T-helper 2 cell treated with Interferon-gamma antibody and Interleukin-4, amounts not matched to agents 5 μg/mL and 100 μg/mL, for 36 hours (primary cell): Measurements from ENCODE around the gene TCL1B.

Experiments
- DNase-seq: peaks from one replicate; pipeline ENCODE4 v3.0.0; 2021; ENCODE audit warnings: low spot score
- H3K27ac Mint-ChIP-seq: one replicate; pipeline ENCODE4 v1.8.0; 2021; ENCODE audit warnings: mild to moderate bottlenecking, mixed read lengths
- H3K27me3 Mint-ChIP-seq: one replicate; pipeline ENCODE4 v1.8.0; 2021; ENCODE audit warnings: low read depth, mixed read lengths
- H3K36me3 Mint-ChIP-seq: one replicate; pipeline ENCODE4 v1.8.0; 2021; ENCODE audit warnings: low read depth, mixed read lengths
- H3K4me1 Mint-ChIP-seq: one replicate; pipeline ENCODE4 v1.8.0; 2021; ENCODE audit warnings: low read depth, mixed read lengths
- H3K4me3 Mint-ChIP-seq: one replicate; pipeline ENCODE4 v1.8.0; 2022; ENCODE audit warnings: mild to moderate bottlenecking, moderate library complexity, mixed read lengths
- H3K9me3 Mint-ChIP-seq: one replicate; pipeline ENCODE4 v1.8.0; 2021; ENCODE audit warnings: mixed read lengths

The TCL1B gene

DNA sequence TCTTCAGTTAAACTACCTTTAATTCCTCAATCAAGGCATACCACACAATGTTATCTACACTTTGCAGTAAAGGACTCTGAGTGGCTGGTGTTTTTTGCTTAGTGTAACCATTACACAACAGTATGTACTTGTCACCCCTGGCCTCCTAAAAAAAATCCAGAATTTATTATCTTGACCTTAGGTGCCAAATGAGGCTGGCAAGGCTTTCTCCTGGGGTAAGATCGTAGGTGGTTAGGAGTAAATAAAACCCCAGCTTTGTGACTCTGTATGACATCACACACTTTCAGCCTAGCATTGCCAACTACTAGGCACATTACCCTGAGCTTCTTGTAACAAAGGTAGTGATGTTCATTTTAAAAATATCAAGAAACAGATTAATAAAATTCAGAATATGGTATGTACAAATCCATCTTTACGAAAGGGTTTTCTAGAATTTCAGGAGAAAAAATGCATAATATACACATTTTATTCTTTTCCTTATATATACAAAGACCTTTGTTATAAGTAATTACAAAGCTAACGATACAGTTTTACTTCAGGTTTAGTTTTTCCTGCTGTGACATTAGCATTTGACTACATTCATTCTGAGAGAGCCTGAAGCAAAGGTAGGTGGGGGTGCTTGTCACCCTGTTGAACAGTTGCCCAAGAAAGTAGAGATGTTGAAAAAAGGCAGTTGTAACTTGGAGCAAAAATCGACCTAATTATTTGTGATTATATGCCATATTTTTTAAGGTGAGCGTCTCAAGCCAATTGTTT lies 14.2 kb downstream of the TCL1B start:
- Mint-ChIP-seq H3K36me3 (no peaks in the 10 kb centered on the region), H3K9me3 (no peaks in the 10 kb centered on the region), H3K4me1 (no peaks in the 10 kb centered on the region), H3K27ac (no peak overlapping the region), H3K4me3 (no peak overlapping the region), H3K27me3 (peaks cover 33% of the 10 kb centered on the region)
- no peak for DNase-seq

DNA sequence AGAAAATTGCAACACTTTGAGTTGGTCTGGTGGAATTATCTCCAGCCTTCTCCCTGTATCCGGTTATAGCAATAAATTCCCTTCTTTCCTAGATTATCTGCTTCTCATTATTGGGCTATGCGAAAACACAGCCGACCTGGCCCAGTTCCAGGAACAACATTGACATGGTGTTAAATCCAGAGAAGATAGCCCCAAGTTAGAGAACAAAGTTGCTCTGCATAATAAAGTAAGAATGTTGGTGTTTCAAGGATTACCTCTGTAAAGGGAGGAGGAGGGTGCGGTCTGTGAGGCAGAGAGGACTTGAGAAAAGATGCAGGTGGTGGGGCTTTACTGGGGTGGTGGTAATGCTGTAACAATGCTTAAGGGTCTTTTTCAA lies 15.6 kb downstream of the TCL1B start:
- DNase-seq: no peak
- Mint-ChIP-seq H3K36me3 (no peaks in the 10 kb centered on the region), H3K4me1 (no peaks in the 10 kb centered on the region), H3K27me3 (peaks cover 29% of the 10 kb centered on the region), H3K9me3 (no peaks in the 10 kb centered on the region), H3K4me3 (no peak overlapping the region), H3K27ac (no peak overlapping the region)

DNA sequence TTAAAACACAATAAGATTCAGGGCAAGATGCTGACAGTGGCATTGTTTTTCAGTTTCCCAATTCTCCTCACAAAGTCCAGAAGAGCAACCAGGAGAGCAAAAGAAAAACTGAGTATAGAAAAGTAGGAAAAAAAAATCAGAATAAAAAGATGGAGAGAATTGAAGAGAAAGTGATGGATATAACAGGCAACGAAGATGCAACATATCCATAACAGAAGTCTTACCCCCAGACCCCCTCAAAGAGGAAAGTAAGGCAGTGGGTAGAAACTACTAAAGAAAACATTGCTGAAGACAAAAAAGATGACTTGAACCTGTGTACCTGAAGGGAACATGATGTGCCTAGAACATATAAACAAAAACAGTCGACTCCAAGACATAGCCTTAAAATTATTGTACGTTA lies 17.1 kb downstream of the TCL1B start:
- H3K9me3 Mint-ChIP-seq: no peaks in the 10 kb centered on the region
- no peaks in the 10 kb centered on the region for H3K4me1 Mint-ChIP-seq
- H3K27ac Mint-ChIP-seq: no peak overlapping the region
- H3K36me3 Mint-ChIP-seq: no peaks in the 10 kb centered on the region
- H3K27me3 Mint-ChIP-seq: peaks cover 29% of the 10 kb centered on the region
- DNase-seq: no peak
- no peak overlapping the region for H3K4me3 Mint-ChIP-seq

DNA sequence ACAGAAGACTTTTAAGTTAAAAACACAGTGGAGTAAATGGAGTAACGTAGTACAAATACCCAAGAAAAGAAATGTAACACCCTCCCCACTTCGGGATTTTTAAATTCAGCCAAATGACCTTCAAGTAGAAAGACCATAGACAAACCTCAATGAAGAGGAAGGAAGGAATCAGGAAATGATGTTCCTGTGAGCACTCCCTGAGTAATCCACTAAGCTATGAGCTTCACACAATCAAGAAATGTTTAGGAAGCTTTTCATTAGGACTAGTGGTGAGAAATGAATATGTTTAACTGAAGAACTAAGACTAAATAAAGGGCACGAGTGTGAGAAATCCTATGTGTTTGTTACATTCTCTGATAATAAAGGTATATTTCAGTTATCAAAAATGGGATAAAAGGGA lies 17.6 kb downstream of the TCL1B start:
- H3K4me1 Mint-ChIP-seq: no peaks in the 10 kb centered on the region
- H3K9me3 Mint-ChIP-seq: no peaks in the 10 kb centered on the region
- H3K27ac Mint-ChIP-seq: no peak overlapping the region
- DNase-seq: no peak
- no peaks in the 10 kb centered on the region for H3K36me3 Mint-ChIP-seq
- peaks cover 29% of the 10 kb centered on the region for H3K27me3 Mint-ChIP-seq
- no peak overlapping the region for H3K4me3 Mint-ChIP-seq

DNA sequence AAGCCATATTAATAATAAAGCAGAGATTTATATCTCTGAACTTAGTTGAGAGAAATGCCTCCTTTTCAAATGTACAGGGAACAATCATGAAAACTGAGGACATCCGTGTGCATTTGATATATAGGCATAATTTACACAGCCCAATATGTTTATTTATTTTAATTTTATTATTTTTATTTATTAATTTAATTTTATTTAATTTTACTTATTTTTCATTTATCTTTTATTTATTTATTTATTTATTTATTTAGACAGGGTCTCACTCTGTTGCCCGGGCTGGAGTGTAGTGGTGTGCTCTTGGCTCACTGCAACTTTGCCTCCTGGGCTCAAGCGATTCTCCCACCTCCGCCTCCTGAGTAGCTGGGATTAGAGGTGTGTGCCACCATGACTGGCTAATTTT lies 19.3 kb downstream of the TCL1B start:
- DNase-seq: no peak
- H3K9me3 Mint-ChIP-seq: no peaks in the 10 kb centered on the region
- peaks cover 25% of the 10 kb centered on the region for H3K27me3 Mint-ChIP-seq
- H3K4me3 Mint-ChIP-seq: no peak overlapping the region
- no peaks in the 10 kb centered on the region for H3K36me3 Mint-ChIP-seq
- no peak overlapping the region for H3K27ac Mint-ChIP-seq
- H3K4me1 Mint-ChIP-seq: no peaks in the 10 kb centered on the region

DNA sequence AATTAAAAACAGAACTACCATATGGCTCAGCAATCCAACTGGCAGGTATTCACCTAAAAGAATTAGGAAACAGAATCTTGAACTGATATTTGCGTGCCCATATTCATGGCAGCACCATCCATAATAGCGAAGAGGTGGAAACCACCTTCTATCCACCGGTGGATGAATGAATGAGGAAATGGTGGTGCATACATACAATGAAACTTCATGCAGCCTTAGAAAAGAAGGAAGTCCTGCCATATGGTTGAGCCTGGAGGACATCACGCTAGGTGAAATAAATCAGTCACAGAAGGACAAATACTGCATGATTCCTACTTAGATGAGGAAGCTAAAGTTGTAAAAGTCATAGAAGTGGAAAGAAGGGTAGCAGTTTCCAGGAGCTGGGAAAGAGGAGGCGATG lies 21.1 kb downstream of the TCL1B start:
- Mint-ChIP-seq H3K4me1 (no peaks in the 10 kb centered on the region), H3K9me3 (no peaks in the 10 kb centered on the region), H3K4me3 (no peak overlapping the region), H3K27me3 (peaks cover 13% of the 10 kb centered on the region), H3K27ac (no peak overlapping the region), H3K36me3 (no peaks in the 10 kb centered on the region)
- DNase-seq: no peak

DNA sequence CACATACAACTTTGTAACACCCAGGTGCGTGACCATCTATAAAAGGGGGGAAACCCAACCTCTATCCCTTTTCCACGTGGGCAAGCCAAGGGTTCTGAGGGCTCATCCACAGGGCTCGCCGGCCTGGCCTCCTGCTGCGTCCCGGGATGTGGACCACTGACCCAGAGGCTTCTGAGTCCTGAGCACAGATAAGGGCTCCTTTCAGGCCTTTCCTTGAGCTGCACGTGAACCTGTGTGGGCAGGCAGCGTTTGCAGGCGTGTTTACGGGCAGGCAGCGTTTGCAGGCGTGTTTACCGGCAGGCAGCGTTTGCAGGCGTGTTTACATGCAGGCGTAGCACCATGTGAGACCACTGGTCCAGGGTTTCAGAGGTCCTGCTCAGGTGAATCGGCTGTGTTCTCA lies 23.9 kb downstream of the TCL1B start:
- Mint-ChIP-seq H3K9me3 (no peaks in the 10 kb centered on the region), H3K36me3 (no peaks in the 10 kb centered on the region), H3K27me3 (peaks cover 16% of the 10 kb centered on the region), H3K4me1 (no peaks in the 10 kb centered on the region), H3K27ac (no peak overlapping the region), H3K4me3 (no peak overlapping the region)
- no peak for DNase-seq

DNA sequence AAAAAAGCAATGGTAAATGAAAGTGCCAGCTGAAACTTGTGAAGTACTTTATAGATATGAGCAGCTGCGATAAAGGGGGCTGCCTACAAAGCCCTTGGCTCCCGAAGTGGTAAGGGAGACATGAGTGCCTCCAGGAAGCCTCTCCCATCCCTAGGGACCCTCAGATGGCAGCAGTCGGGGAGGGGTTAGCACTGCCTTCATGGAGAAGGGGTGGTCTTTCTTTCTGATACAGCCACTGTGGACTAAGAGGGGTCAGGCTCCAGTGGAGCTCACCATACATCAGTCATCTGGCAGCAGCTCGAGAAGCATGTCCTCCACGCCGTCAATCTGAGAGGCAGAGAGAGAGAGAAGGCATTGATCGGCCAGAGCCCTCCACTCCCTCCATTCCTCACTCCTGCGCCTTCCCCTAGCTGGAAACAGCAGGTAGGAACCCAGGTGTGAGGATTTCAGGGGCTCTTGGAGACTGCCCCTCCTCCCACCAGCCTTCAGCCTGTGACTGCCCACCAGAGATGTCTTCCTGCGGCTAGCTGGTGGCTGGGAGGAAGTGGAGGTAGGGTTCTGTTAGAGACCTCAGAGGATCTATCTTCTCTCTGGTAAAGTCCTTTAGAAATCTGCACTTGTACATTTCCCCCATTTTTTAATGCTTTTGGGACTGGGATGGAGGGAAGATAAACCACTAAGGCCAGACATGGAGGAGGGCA lies 25.4 kb downstream of the TCL1B start:
- H3K27me3 Mint-ChIP-seq: peaks cover 14% of the 10 kb centered on the region
- H3K9me3 Mint-ChIP-seq: no peaks in the 10 kb centered on the region
- H3K36me3 Mint-ChIP-seq: no peaks in the 10 kb centered on the region
- H3K4me1 Mint-ChIP-seq: no peaks in the 10 kb centered on the region
- DNase-seq: no peak
- no peak overlapping the region for H3K4me3 Mint-ChIP-seq
- no peak overlapping the region for H3K27ac Mint-ChIP-seq

DNA sequence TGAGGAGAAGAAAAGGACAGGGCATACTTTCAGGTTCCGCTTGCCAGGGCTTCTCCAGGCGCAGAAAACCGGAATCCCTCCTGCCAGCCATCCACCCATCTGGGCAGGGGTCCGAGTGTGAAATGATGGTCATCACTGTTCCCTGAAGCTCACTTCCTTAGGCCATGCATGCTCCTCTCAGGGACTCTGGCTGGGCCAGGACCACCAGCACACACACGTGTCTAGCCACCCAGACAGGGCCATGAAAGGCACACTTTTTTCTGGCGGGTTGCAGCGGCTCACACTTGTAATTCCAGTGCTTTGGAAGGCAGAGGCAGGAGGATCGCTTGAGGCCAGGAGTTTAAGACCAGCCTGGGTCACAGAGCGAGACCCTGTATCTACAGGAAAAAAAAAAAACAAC lies 26.2 kb downstream of the TCL1B start:
- Mint-ChIP-seq H3K4me1 (no peaks in the 10 kb centered on the region), H3K27ac (no peak overlapping the region), H3K4me3 (no peak overlapping the region), H3K36me3 (no peaks in the 10 kb centered on the region), H3K9me3 (no peaks in the 10 kb centered on the region), H3K27me3 (peaks cover 14% of the 10 kb centered on the region)
- DNase-seq: no peak

DNA sequence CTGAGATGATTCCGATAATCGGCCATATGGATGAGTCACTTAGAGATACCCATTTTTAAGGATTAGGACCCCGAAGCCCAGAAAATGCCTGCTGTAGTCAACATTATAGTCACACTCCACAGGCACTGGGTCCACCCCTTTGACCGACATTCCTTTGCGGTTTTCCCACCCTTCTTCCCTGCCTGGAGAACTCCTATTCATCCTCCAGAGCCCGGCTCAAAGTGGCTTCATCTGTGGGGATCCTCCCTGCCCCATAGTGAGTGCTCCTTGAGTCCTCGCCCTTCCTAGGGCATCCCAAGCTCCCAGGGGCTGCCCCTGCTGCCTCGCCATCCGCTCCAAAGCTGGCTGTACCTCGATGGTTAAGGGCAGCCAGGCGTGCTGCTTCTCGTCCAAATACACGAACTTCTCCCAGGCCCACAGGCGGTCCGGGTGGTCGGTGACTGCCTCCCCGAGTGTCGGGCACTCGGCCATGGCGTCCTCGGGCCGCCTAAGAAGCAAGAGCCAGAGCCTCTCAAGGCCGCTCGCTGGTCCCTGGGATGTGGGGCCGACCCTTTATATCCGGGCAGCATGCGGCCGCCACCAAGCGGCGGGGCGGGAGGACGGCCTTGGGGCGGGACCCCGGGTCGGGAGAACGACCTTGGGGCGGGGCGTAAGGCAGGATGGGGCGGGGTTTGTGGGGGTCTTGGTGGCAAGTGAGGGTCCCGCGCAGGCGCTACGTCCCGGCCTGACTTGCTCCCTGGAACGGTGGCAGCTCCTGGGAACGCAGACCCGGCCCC lies 27.6 kb downstream of the TCL1B start, which contains the start of gene TCL1A:
TSS of gene TCL1A (minus strand) at position 530 of the 776 bp plus-strand sequence. CDS start at position 471, 59 bp downstream.
- Mint-ChIP-seq H3K4me3 (no peak within 1 kb of the TSS), H3K36me3 (no peaks in the 10 kb centered on the region), H3K9me3 (no peaks in the 10 kb centered on the region), H3K4me1 (no peaks in the 10 kb centered on the region), H3K27ac (no peak within 1 kb of the TSS), H3K27me3 (peaks cover 14% of the 10 kb centered on the region)
- no peak for DNase-seq

DNA sequence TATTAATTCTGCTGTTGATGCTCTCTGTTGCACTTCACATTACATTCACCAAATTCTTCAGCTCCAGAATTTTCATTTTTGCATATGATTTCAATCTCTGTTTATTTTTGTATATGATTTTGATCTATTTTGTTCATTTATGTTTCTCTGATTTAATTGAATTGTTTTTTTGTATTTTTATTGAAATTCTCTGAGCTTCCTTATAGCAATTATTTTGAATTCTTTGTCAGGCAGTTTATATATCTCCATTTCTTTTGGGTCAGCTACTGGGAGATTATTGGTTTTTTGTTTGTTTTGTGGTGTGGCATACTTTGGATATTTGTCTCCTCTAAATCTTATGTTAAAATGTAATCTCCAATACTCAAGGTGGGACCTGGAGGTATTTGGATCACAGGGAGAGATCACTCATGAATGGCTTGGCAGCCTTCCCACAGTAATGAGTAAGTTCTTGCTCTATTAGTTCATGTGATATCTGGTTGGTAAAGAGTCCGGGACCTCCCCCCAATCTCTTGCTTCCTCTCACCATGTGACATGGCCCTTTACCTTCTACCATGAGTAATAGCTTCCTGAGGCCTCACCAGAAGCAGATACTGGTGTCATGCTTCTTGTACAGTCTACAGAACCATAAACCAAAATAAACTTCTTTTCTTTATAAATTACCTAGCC lies 36.4 kb downstream of the TCL1B start:
- Mint-ChIP-seq H3K9me3 (no peaks in the 10 kb centered on the region), H3K27me3 (peaks cover 8% of the 10 kb centered on the region), H3K36me3 (no peaks in the 10 kb centered on the region), H3K4me3 (no peak overlapping the region), H3K4me1 (no peaks in the 10 kb centered on the region), H3K27ac (no peak overlapping the region)
- DNase-seq: no peak

DNA sequence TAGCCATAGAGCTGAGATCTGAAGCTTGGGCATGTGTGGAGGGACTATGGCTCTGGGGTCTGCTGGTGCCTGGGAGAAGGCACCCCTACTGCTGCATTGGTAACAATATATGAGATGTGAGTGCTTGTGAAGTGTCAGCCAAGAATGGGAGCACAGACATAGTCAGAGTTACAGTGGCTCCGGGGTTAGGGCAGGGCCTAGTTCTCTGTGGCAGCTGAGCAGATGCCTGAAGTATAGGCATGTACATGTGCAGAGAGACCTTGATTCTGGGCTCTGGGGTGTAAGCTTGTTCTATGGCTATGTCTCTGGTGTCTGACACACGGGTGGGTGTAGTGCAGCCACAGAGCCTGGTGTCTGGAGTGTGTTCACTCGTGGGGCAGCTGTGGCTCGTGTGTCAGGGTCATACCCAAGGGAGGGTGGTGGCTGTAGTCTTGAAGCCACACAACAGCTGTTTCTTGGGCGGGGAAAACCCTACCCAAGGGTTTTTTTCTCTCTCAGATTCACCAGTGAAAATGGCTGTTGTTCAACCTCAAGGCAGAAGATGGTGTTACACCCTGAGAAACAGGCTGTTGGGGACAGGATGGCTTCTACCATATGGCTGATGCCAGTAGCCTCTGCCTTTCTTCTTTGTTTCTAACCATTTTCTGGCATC lies 39.6 kb downstream of the TCL1B start:
- Mint-ChIP-seq H3K4me1 (no peaks in the 10 kb centered on the region), H3K36me3 (no peaks in the 10 kb centered on the region), H3K27me3 (peaks cover 8% of the 10 kb centered on the region), H3K4me3 (no peak overlapping the region), H3K27ac (no peak overlapping the region), H3K9me3 (no peaks in the 10 kb centered on the region)
- DNase-seq: no peak

DNA sequence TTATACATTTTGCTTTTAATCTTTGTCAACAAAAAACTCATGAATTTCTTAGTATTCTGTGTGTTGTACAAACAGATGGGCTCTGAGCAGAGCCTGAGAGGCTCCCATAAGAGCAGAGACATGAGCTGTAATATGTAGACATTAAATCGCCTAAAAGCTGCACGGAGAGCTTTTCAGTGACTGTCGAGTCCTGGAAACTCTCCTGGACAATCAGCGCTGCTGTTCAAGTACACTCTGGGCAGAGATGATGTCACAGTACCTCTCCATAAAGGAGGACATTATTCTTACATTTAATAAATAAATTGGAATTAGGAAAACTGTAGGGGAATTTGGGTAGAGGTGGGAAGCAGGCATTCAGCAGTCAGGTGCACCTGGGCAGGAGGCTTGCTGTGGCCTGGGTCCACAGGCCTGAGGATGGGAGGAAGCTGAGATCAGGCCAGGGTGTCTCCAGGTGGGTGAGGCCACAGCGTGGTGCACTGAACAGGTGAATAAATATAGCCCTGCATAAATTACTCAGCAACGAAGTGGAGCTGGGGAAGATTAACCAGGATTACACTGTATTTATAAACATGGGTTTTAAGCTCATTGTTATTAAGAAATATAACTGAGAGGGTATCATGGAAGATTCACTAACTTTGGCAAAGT lies 41.0 kb downstream of the TCL1B start:
- DNase-seq: no peak
- no peak overlapping the region for H3K4me3 Mint-ChIP-seq
- H3K27me3 Mint-ChIP-seq: peaks cover 6% of the 10 kb centered on the region
- H3K36me3 Mint-ChIP-seq: no peaks in the 10 kb centered on the region
- H3K9me3 Mint-ChIP-seq: no peaks in the 10 kb centered on the region
- H3K27ac Mint-ChIP-seq: no peak overlapping the region
- no peaks in the 10 kb centered on the region for H3K4me1 Mint-ChIP-seq
